Smooth muscle cell (in vitro differentiated cells): Measurements from ENCODE around the gene SLC27A4. TPM values are rescaled to one million over a fixed set of nuclear protein-coding genes. Genes with fewer than 3 reads are reported as not detected.

Experiments
- DNase-seq: peaks from one replicate; lab custom pipeline; 2025; ENCODE audit not compliant: unreplicated experiment; lab: John Stamatoyannopoulos, UW
- H2AFZ ChIP-seq: fragments of 200-600 bp; sonication (generic); 2 replicates; pipeline ENCODE4 v1.6.0; 2016; ENCODE audit warnings: antibody characterized with exemption, low read depth, mild to moderate bottlenecking
- H3F3A ChIP-seq: fragments of 200-600 bp; sonication (generic); 2 replicates; pipeline ENCODE4 v1.6.0; 2017; ENCODE audit warnings: antibody characterized with exemption, low read depth
- H3K27ac ChIP-seq: fragments of 200-600 bp; sonication (generic); 2 replicates; pipeline ENCODE4 v1.5.1; 2016; ENCODE audit warnings: low read depth, mild to moderate bottlenecking
- H3K27me3 ChIP-seq: fragments of 200-600 bp; sonication (generic); 2 replicates; pipeline ENCODE4 v1.6.1; 2016; ENCODE audit warnings: low read depth, mild to moderate bottlenecking
- H3K36me3 ChIP-seq: fragments of 200-600 bp; sonication (generic); 2 replicates; pipeline ENCODE4 v1.5.1; 2016; ENCODE audit warnings: low read depth
- H3K4me1 ChIP-seq: fragments of 200-600 bp; sonication (generic); 2 replicates; pipeline ENCODE4 v1.5.1; 2016; ENCODE audit warnings: low read depth
- H3K4me2 ChIP-seq: fragments of 200-600 bp; sonication (generic); 2 replicates; pipeline ENCODE4 v1.6.0; 2016; ENCODE audit warnings: mild to moderate bottlenecking
- H3K4me3 ChIP-seq: fragments of 200-600 bp; sonication (generic); 2 replicates; pipeline ENCODE4 v1.5.1; 2016; ENCODE audit warnings: mild to moderate bottlenecking
- H3K79me2 ChIP-seq: fragments of 200-600 bp; sonication (generic); 2 replicates; pipeline ENCODE4 v1.6.0; 2016; ENCODE audit warnings: low read depth, mild to moderate bottlenecking
- H3K9ac ChIP-seq: fragments of 200-600 bp; sonication (generic); 2 replicates; pipeline ENCODE4 v1.6.0; 2016; ENCODE audit warnings: low read depth
- H3K9me3 ChIP-seq: fragments of 200-600 bp; sonication (generic); replicated peaks from 2 replicates; pipeline ENCODE4 v1.5.1; 2016; ENCODE audit warnings: low read depth
- H4K20me1 ChIP-seq: fragments of 200-600 bp; sonication (generic); 2 replicates; pipeline ENCODE4 v1.6.0; 2016; ENCODE audit warnings: low read depth
- WGBS: methylation state at CpG from one replicate; pipeline ENCODE4 v1.1.7; 2016; ENCODE audit warnings: low lambda C conversion rate; 5-methylcytosine and 5-hydroxymethylcytosine counted together
- polyA plus RNA-seq: library from polyadenylated mRNA; unstranded; fragments of >200 nt; fragmentation: Nextera tagmentation; extraction: Ambion mirVana; gene quantifications from 2 replicates; pipeline ENCODE4 v1.2.1, GENCODE V29; 2016
- total RNA-seq: library from RNA; depleted of rRNA; stranded (reverse); fragments of >200 nt; gene quantifications from 2 replicates; pipeline ENCODE4 v1.2.3, GENCODE V29; 2014
- TF ChIP-seq, protein P1 (sequence below): fragments of 200-600 bp; sonication (generic); IDR thresholded peaks from 2 replicates; pipeline ENCODE4 v1.5.1; 2017; ENCODE audit warnings: borderline replicate concordance, mild to moderate bottlenecking, antibody characterized with exemption; ENCODE audit not compliant: insufficient read depth, poor library complexity, severe bottlenecking

Gene SLC27A4
- total and polyA plus RNA-seq, 2 experiments from 2014 or later = 10.3 to 10.4 TPM

DNA sequence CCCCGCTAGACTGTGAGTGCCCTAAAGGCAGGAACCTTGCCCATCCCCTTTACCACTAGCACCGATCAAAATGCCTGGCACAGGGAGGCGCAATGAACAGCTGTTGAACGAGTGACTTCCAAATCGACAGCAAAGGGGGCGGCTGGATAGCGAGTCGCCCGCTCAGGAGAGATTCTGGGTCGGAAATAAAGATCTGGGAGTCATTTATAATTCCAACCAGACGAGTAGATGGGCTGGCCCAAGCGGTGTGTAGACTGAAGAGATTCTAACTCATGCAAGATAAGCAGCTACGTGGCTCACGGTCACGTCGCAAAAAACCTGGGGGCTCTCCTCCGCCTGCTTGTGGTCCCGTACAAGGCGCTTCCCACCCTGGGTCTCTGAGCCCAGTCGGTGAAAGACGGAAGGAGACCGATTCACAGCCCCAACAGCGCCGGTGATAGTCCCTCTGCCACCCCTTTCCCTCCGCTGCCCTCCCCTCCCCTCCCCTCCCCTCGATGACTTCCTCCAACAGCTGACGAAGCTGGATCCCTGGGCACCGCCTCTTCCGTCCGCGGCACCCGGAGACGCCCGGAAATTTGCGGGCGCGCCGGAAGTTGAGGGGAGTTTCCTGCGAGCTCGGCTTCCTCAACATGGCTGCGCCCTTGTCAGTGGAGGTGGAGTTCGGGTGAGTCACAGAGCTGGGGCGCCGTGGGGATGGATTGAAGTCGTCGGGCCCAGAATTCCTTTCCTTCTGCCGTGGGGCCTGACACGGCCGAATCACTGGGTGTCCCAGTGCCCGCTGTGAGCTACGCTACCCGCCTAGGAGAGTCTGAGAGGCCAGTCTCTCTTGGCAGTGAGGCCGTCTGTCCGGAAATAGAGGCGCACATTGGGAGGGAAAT, 30.7 kb downstream of the SLC27A4 start, which contains the start of gene URM1:
Gene URM1, plus strand, starts transcription at position 623 of the 878 bp plus-strand sequence. Its CDS starts 7 bp downstream, at position 630.
- peaks cover 7% of the 10 kb centered on the region for H3K4me1 ChIP-seq
- H3K9me3 ChIP-seq = no peaks in the 10 kb centered on the region
- H3F3A ChIP-seq = peaks cover 11% of the 10 kb centered on the region
- H3K27me3 ChIP-seq = no peaks in the 10 kb centered on the region
- H3K36me3 ChIP-seq = no peaks in the 10 kb centered on the region
- peak within 1 kb of the TSS; percentile 94 for H3K4me2 ChIP-seq
- H4K20me1 ChIP-seq = peaks cover 14% of the 10 kb centered on the region
- peak within 1 kb of the TSS; percentile 80 for H3K4me3 ChIP-seq
- H3K79me2 ChIP-seq = peaks cover 26% of the 10 kb centered on the region
- H2AFZ ChIP-seq = peak within 1 kb of the TSS; percentile 81
- TF ChIP-seq, protein P1, sequence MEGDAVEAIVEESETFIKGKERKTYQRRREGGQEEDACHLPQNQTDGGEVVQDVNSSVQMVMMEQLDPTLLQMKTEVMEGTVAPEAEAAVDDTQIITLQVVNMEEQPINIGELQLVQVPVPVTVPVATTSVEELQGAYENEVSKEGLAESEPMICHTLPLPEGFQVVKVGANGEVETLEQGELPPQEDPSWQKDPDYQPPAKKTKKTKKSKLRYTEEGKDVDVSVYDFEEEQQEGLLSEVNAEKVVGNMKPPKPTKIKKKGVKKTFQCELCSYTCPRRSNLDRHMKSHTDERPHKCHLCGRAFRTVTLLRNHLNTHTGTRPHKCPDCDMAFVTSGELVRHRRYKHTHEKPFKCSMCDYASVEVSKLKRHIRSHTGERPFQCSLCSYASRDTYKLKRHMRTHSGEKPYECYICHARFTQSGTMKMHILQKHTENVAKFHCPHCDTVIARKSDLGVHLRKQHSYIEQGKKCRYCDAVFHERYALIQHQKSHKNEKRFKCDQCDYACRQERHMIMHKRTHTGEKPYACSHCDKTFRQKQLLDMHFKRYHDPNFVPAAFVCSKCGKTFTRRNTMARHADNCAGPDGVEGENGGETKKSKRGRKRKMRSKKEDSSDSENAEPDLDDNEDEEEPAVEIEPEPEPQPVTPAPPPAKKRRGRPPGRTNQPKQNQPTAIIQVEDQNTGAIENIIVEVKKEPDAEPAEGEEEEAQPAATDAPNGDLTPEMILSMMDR = no peak
- peak within 1 kb of the TSS; percentile 93 for H3K27ac ChIP-seq
- peak within 1 kb of the TSS; percentile 94 for H3K9ac ChIP-seq
- DNase-seq = peak; percentile 87
- WGBS = under 1% methylated on average over 53 of the region's 55 CpGs

DNA sequence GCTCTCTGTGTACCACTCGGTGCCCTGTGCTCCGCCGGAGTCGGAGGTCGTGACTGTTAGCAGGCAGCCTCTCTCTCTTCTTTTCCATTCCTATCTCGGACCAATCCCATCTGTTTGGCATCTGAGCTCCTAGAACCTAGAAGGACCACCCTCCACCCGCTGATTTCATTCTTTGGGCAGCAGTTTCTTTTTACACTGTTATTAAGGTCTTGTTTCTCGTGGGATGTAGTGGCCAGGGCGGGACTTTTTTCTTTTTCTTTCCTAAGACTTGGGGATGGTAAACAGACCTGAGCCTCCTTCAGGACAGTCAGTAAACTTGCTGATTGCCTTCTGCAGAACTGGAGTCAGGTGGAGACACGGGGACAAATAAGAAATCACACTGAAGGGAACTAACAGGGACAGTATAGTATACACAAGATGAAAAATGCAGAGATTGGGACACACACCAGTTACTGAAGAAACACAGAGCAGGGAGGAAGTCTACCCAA, 31.3 kb downstream of the SLC27A4 start:
- WGBS = 4% methylated on average over 10 of the region's 10 CpGs
- peaks cover 31% of the 10 kb centered on the region for H3K79me2 ChIP-seq

DNA sequence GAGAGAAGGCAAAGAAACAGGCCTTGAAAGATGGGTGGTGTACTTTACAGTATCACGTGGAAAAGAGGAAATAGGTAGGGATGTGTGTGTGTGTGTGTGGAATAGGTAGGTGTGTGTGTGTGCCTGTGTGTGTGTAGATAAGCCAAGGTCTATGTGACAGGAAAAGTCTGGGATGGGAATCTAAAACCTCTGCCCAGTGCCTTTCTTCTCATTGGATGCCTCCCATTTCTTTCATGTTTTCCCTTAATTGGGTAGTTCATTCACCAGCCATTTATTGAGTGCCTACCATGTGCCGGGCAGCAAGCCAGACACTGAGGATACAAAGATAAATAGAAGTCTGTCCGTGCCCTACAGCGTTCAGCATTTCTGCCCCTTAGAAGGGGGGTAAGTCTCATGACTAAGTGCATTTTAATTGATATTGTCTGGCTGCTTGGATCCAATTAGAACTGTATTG, 31.9 kb downstream of the SLC27A4 start:
- Histone ChIP-seq H2AFZ (no peak overlapping the region), H3K9me3 (no peaks in the 10 kb centered on the region), H3F3A (peaks cover 16% of the 10 kb centered on the region), H3K27me3 (no peaks in the 10 kb centered on the region), H3K4me1 (peaks cover 7% of the 10 kb centered on the region), H3K4me3 (peak overlapping the region; percentile 80), H3K79me2 (peaks cover 31% of the 10 kb centered on the region), H3K27ac (peak overlapping the region; percentile 93), H3K36me3 (no peaks in the 10 kb centered on the region), H4K20me1 (peaks cover 26% of the 10 kb centered on the region), H3K9ac (peak overlapping the region; percentile 94), H3K4me2 (peak overlapping the region; percentile 94)
- DNase-seq = no peak
- TF ChIP-seq, protein P1 = no peak
- WGBS = 75% methylated on average over 4 of the region's 4 CpGs

More for the DNA sequence above, 31.3 kb downstream of the SLC27A4 start:
- peaks cover 20% of the 10 kb centered on the region for H4K20me1 ChIP-seq
- H3K4me3 ChIP-seq = peak overlapping the region; percentile 80
- H3K27ac ChIP-seq = peak overlapping the region; percentile 93
- TF ChIP-seq, protein P1 = no peak
- H3K4me2 ChIP-seq = peak overlapping the region; percentile 94
- no peaks in the 10 kb centered on the region for H3K9me3 ChIP-seq
- no peaks in the 10 kb centered on the region for H3K27me3 ChIP-seq
- peak overlapping the region; percentile 81 for H2AFZ ChIP-seq
- H3K9ac ChIP-seq = peak overlapping the region; percentile 94
- H3K4me1 ChIP-seq = peaks cover 7% of the 10 kb centered on the region
- no peaks in the 10 kb centered on the region for H3K36me3 ChIP-seq
- H3F3A ChIP-seq = peaks cover 16% of the 10 kb centered on the region
- DNase-seq = no peak
